NB4 (cell line): Measurements from ENCODE around the gene MECP2.

ENCODE experiments used
- DNase-seq: peaks from one replicate; pipeline ENCODE4 v3.0.0; 2010; ENCODE audit warnings: low read depth
- H3K4me3 ChIP-seq: one replicate; pipeline ENCODE4 v1.5.1; 2011; ENCODE audit warnings: mild to moderate bottlenecking, low read depth, low read length, moderate library complexity
- MYC ChIP-seq: IDR thresholded peaks from 2 replicates; pipeline ENCODE4 v1.6.1; 2011; ENCODE audit warnings: low read depth, low read length
- POLR2A ChIP-seq: IDR thresholded peaks from 2 replicates; pipeline ENCODE4 v1.6.1; 2011; ENCODE audit warnings: mild to moderate bottlenecking; ENCODE audit not compliant: insufficient read length; ENCODE audit errors: extremely low read depth
- TF ChIP-seq, protein P1 (sequence below): IDR thresholded peaks from one replicate; pipeline ENCODE4 v1.5.1; 2012; ENCODE audit warnings: low read depth, low read length
- TF ChIP-seq, protein P2 (sequence below): IDR thresholded peaks from 2 replicates; pipeline ENCODE4 v1.6.1; 2011; ENCODE audit warnings: low read depth, low read length

MECP2 gene

DNA sequence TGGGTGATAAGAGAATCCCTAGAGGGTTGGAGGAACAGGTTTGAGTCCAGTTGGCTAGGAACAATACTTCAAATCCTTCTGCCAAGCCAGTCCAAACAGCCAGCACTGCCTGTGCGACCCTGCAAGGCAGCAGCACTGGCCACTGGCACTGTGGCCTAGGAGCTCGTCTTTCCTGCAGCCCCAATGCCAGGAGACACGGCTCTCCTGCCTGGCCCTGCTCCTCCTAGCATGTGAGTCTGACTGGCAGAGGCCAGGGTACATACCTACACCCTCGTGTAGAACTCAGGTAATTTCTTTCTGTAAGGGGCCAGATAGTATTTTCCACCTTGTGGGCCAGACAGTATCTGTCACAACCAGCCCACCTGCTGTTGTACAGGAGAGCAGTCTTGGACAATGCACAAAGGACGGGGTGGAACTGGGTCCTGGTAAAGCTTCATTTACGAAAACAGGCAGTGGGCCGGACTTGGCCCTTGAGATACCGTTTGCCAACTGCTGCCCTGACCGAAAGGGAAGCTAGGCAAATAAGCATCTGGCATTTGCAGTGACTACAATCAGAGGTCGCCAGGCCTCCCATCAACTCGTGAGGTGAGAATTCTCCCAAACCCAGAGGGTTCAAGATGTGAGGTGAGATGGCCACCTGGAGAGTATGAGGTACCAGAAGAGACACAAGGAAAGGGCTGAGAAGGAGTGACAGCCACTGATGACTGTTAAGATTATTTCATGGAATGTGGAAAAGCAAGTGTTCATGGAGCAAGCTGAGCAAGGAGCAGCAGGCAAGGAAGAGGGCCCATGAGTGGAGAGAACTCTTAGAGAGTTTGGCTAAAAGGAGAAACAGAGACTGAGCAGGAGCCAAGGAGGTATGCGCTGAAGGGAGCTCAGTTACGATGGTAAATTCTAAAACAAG lies 48.1 kb downstream of the MECP2 start:
- no peak overlapping the region for H3K4me3 ChIP-seq
- TF ChIP-seq, protein P1, sequence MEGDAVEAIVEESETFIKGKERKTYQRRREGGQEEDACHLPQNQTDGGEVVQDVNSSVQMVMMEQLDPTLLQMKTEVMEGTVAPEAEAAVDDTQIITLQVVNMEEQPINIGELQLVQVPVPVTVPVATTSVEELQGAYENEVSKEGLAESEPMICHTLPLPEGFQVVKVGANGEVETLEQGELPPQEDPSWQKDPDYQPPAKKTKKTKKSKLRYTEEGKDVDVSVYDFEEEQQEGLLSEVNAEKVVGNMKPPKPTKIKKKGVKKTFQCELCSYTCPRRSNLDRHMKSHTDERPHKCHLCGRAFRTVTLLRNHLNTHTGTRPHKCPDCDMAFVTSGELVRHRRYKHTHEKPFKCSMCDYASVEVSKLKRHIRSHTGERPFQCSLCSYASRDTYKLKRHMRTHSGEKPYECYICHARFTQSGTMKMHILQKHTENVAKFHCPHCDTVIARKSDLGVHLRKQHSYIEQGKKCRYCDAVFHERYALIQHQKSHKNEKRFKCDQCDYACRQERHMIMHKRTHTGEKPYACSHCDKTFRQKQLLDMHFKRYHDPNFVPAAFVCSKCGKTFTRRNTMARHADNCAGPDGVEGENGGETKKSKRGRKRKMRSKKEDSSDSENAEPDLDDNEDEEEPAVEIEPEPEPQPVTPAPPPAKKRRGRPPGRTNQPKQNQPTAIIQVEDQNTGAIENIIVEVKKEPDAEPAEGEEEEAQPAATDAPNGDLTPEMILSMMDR = no peak
- TF ChIP-seq, protein P2, sequence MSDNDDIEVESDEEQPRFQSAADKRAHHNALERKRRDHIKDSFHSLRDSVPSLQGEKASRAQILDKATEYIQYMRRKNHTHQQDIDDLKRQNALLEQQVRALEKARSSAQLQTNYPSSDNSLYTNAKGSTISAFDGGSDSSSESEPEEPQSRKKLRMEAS = no peak
- TF ChIP-seq MYC (no peak), POLR2A (no peak)
- DNase-seq = no peak

DNA sequence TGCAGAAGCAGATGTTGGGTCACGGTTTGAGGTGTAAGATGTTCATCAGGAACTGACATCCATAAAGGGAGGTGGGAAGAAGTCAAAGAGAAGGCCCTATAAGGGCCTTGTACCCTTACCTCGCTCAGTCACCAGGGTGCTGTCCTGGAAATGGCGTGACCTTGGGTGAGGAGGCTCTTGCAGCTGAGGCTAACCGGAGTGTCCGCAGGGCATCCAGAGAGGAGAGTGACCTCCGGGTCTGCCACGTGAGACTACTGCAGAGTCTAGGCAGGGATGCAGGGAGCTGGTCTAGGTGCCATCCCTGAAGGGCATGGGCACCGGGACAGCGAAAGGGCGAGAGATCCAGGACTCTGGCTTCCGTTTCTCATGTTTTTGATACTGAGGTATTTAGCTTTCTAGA lies 49.1 kb downstream of the MECP2 start:
- no peak for DNase-seq
- H3K4me3 ChIP-seq = no peak overlapping the region
- TF ChIP-seq POLR2A = no peak

DNA sequence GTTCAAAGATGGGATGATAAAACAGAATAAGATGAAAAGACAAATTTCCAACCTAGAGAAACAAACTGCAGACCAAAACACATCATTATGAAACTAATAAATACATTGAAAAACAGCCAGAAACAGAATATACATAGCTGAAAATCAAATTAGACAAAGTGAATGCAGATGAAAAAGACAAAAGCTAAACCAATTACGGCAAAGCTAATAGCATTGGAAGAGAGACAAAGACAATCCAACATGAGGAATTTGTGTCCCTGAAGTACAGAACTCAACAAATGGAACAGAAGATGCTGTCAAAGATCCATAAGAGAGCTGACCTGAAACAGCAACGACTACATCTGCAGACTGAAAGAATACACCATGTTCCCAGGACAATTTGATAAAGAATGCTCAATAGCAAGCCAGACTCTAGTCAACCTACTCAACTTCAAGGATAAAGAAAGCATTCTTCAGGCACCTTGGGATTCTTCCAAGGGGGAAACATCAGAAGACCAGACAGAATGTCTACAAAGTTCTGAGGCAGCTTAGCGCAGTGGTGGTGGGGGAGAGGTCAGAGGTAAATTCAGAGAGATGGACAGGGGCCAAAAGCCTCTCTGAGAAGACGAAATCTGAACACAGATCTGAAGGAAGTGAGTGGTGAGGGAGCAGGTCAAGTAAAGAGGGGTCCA lies 50.4 kb downstream of the MECP2 start:
- DNase-seq = no peak
- no peak for TF ChIP-seq MYC
- TF ChIP-seq, protein P2 = no peak
- TF ChIP-seq POLR2A = no peak
- TF ChIP-seq, protein P1 = no peak
- H3K4me3 ChIP-seq = no peak overlapping the region

DNA sequence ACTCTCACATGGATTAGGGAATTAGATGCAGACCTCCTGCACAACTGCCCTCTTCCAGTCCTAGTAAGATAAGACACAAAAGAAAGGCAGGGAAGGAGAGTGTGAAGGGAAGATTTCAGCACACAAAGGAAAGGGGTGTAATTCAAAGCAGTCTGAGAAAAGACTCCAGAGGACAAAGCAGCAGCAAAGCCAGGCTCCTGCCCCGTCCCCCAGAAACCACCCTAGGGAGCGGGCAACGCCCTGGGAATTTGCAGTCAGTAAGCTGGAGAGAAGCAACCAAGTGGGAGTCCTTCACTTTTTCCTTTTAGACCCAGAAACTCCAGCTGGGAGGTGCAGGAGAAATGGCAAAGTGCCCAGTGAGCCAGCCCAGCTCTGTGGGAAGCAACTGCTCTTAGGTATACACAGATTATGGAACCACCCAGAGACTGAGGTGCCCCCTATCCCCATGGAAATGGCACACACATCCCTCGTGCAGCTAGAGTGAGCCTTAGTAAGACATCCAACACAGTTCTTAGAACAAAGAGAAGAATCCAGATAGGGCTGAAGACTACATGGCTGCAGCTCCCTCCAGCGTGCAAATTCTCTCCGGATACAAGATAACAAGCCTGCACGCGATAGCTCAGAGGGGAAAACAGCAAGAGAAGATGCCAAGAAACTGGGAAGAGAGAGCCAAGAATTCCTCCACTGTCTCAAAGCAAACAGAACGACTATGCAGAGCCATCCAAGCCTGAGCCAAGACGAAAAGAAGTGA lies 51.3 kb downstream of the MECP2 start:
- no peak overlapping the region for H3K4me3 ChIP-seq
- TF ChIP-seq, protein P2 = no peak
- TF ChIP-seq, protein P1 = no peak
- TF ChIP-seq MYC = no peak
- TF ChIP-seq POLR2A = no peak
- no peak for DNase-seq

DNA sequence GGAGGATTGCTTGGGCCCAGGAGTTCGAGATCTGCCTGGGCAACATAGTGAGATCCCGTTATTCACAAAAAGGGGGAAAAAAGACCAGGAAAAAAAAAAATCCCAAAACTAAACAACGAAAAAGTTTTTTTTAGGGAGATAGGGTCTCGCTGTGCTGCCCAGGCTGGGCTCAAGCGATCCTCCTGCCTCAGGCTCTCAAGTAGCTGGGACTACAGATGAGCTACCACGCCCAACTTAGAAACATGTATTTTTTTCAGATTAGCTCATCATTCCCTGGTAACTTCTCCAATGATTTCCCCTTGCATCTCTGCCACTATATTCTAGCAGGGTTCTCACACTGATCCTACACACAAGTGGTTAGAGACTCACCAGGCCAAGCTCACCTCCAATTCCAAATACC lies 53.4 kb downstream of the MECP2 start:
- no peak for DNase-seq
- no peak overlapping the region for H3K4me3 ChIP-seq
- TF ChIP-seq POLR2A = no peak
- TF ChIP-seq, protein P2 = no peak
- TF ChIP-seq MYC = no peak
- TF ChIP-seq, protein P1 = no peak
